IMR-90 (cell line): ENCODE data around the gene HEATR5A. TPM values are rescaled to one million over a fixed set of nuclear protein-coding genes. Genes with fewer than 3 reads are reported as not detected.

Source experiments
- ATAC-seq: fragments of 200-7000 bp; cut with Tn5 transposase; 2 replicates; pipeline ENCODE4 v1.9.1; 2020; ENCODE audit warnings: low read depth, mild to moderate bottlenecking, moderate library complexity
- BruUV-seq: library from RNA; stranded (reverse); fragments of 400-500 nt; replicated peaks from 2 replicates; lab custom pipeline; 2021; lab: Mats Ljungman, UMichigan
- CTCF ChIA-PET: fragments of 300-600 bp; formaldehyde crosslinking; extraction: SDS; loops from one replicate; lab custom pipeline; 2021; ENCODE audit warnings: antibody characterized with exemption; lab: Yijun Ruan, JAX
- POLR2A ChIA-PET: fragments of 300-600 bp; sonication (Branson Sonifier 250); formaldehyde crosslinking; loops from one replicate; lab custom pipeline; 2022; ENCODE audit warnings: antibody characterized with exemption; ENCODE audit not compliant: unreplicated experiment; lab: Charles Lee
- DNase-seq: peaks from one replicate; pipeline ENCODE4 v3.0.0; 2013
- H2AFZ ChIP-seq: replicated peaks from 2 replicates; pipeline ENCODE3; 2013; ENCODE audit warnings: low read length, mild to moderate bottlenecking; ENCODE audit not compliant: poor library complexity
- H2AK5ac ChIP-seq: 2 replicates; pipeline ENCODE4 v1.6.1; 2013; ENCODE audit warnings: low read depth, low read length, inconsistent platforms
- H2AK9ac ChIP-seq: replicated peaks from 2 replicates; pipeline ENCODE3; 2013; ENCODE audit warnings: mild to moderate bottlenecking, low read depth, low read length, moderate library complexity; ENCODE audit not compliant: poor library complexity
- H2BK120ac ChIP-seq: 2 replicates; pipeline ENCODE4 v1.6.1; 2013; ENCODE audit warnings: low read depth, low read length, inconsistent platforms
- H2BK15ac ChIP-seq: 3 replicates; pipeline ENCODE4 v1.6.1; 2013; ENCODE audit warnings: low read depth, low read length, inconsistent platforms
- H2BK20ac ChIP-seq: 2 replicates; pipeline ENCODE4 v1.6.1; 2013; ENCODE audit warnings: low read depth, mild to moderate bottlenecking, inconsistent platforms, low read length, moderate library complexity
- H2BK5ac ChIP-seq: 2 replicates; pipeline ENCODE4 v1.6.1; 2013; ENCODE audit warnings: mild to moderate bottlenecking, low read depth, low read length, inconsistent platforms; ENCODE audit not compliant: poor library complexity, severe bottlenecking
- H3K14ac ChIP-seq: replicated peaks from 2 replicates; pipeline ENCODE4 v1.6.1; 2013; ENCODE audit warnings: low read depth, low read length, inconsistent platforms
- H3K18ac ChIP-seq: 2 replicates; pipeline ENCODE4 v1.6.1; 2013; ENCODE audit warnings: low read depth, low read length, control low read depth
- H3K23ac ChIP-seq: 2 replicates; pipeline ENCODE4 v1.6.1; 2013; ENCODE audit warnings: low read depth, low read length, inconsistent platforms
- H3K27ac ChIP-seq: 2 replicates; pipeline ENCODE4 v1.5.1; 2013; ENCODE audit warnings: mild to moderate bottlenecking, control low read depth, low read length; ENCODE audit not compliant: insufficient read depth
- H3K27me3 ChIP-seq: 2 replicates; pipeline ENCODE4 v1.6.1; 2013; ENCODE audit warnings: low read length; ENCODE audit not compliant: control insufficient read depth, insufficient read depth
- H3K36me3 ChIP-seq: 2 replicates; pipeline ENCODE4 v1.6.1; 2013; ENCODE audit warnings: low read length, mixed read lengths; ENCODE audit not compliant: control insufficient read depth, insufficient read depth
- H3K4ac ChIP-seq: 2 replicates; pipeline ENCODE4 v1.6.1; 2013; ENCODE audit warnings: low read depth, low read length, inconsistent platforms
- H3K4me1 ChIP-seq: 2 replicates; pipeline ENCODE4 v1.6.1; 2013; ENCODE audit warnings: low read length, mixed read lengths; ENCODE audit not compliant: control insufficient read depth, insufficient read depth
- H3K4me2 ChIP-seq: 2 replicates; pipeline ENCODE4 v1.6.1; 2013; ENCODE audit warnings: low read depth, mild to moderate bottlenecking, control low read depth, low read length, moderate library complexity
- H3K4me3 ChIP-seq: 2 replicates; pipeline ENCODE4 v1.5.1; 2013; ENCODE audit warnings: low read depth, mild to moderate bottlenecking, control low read depth, low read length, moderate library complexity; ENCODE audit not compliant: insufficient read depth
- H3K56ac ChIP-seq: 2 replicates; pipeline ENCODE4 v1.6.1; 2013; ENCODE audit warnings: low read length, inconsistent platforms; ENCODE audit not compliant: insufficient read depth; ENCODE audit errors: extremely low read depth
- H3K79me1 ChIP-seq, 2 experiments: 2 replicates each; pipeline ENCODE4 v1.6.1; 2013; ENCODE audit warnings: low read length in 2 of 2, inconsistent platforms in 1 of 2, low read depth in 1 of 2
- H3K9ac ChIP-seq: 2 replicates; pipeline ENCODE4 v1.6.1; 2013; ENCODE audit warnings: low read depth, low read length, control low read depth
- H3K9me1 ChIP-seq: 2 replicates; pipeline ENCODE4 v1.6.1; 2013; ENCODE audit warnings: low read length, inconsistent platforms; ENCODE audit not compliant: insufficient read depth
- H3K9me3 ChIP-seq: 2 replicates; pipeline ENCODE4 v1.6.1; 2013; ENCODE audit warnings: low read length; ENCODE audit not compliant: control insufficient read depth, insufficient read depth
- H4K20me1 ChIP-seq: 2 replicates; pipeline ENCODE4 v1.6.1; 2013; ENCODE audit warnings: low read length, inconsistent platforms; ENCODE audit not compliant: insufficient read depth
- H4K5ac ChIP-seq: 2 replicates; pipeline ENCODE4 v1.6.1; 2013; ENCODE audit warnings: mild to moderate bottlenecking, low read depth, low read length, control low read depth
- H4K8ac ChIP-seq, 2 experiments: 2 replicates each; pipeline ENCODE4 v1.6.1; 2013; ENCODE audit warnings: low read depth in 2 of 2, low read length in 2 of 2, control low read depth in 1 of 2, inconsistent platforms in 1 of 2
- H4K91ac ChIP-seq: 2 replicates; pipeline ENCODE4 v1.6.1; 2013; ENCODE audit warnings: low read depth, low read length, inconsistent platforms; ENCODE audit not compliant: insufficient read depth
- MAFK ChIP-seq: IDR thresholded peaks from 2 replicates; pipeline ENCODE4 v1.6.1; 2012; ENCODE audit warnings: low read depth, low read length, improper control_type of control experiment
- WGBS, 2 experiments: methylation state at CpG; one replicate each; pipeline versions ENCODE4 v1.1.5 to v1.1.7; 2013; ENCODE audit warnings: missing lambda C conversion rate in 2 of 2; ENCODE audit not compliant: insufficient read length in 1 of 2; ENCODE audit errors: extremely low coverage in 2 of 2; 5-methylcytosine and 5-hydroxymethylcytosine counted together
- dilution Hi-C: fragments of 300-500 bp; cut with HindIII; formaldehyde crosslinking; loops from one replicate; pipeline ENCODE4 v1.14.3; 2018; ENCODE audit warnings: low sequenced_read_pairs; ENCODE audit not compliant: unreplicated experiment
- in situ Hi-C: fragments of 300-500 bp; cut with MboI; formaldehyde crosslinking; loops from 3 replicates; pipeline ENCODE4 v1.14.3; 2019; ENCODE audit warnings: low sequenced_read_pairs, inconsistent platforms, mixed read lengths
- intact Hi-C: fragments of 100-400 bp; cut with micrococcal nuclease; formaldehyde crosslinking; loops from 2 replicates; pipeline ENCODE4 v1.10.0; 2022
- polyA plus RNA-seq, 3 experiments: library from polyadenylated mRNA; depleted of rRNA; stranded (reverse); fragments of >200 nt; gene quantifications; 2 replicates each; pipeline ENCODE4 v1.2.3, GENCODE V29; 2012; ENCODE audit warnings: low replicate concordance in 1 of 3
- total RNA-seq: library from RNA; depleted of rRNA; stranded (reverse); fragments of >200 nt; gene quantifications from 2 replicates; pipeline ENCODE4 v1.2.3, GENCODE V29; 2012

Gene HEATR5A
- total and polyA plus RNA-seq, 2 of the 4 experiments (the other 2 are of a cell fraction), result 14.0 to 48.9 TPM

GRCh38 chr14:31292937-31293616, 127.3 kb downstream of the HEATR5A start:
- DNase-seq (no peak), ATAC-seq (no peak)
- Histone ChIP-seq H2BK120ac (no peak overlapping the region), H4K20me1 (no peaks in the 10 kb centered on the region), H3K4me2 (no peak overlapping the region), H3K23ac (no peak overlapping the region), H3K4me1 (peaks cover 4% of the 10 kb centered on the region), H3K27me3 (no peaks in the 10 kb centered on the region), H3K9me1 (peaks cover 7% of the 10 kb centered on the region; the same call in 1 of the 2 replicates), H2AFZ (no peak overlapping the region), H2AK9ac (no peak overlapping the region), H3K4me3 (no peak overlapping the region), H3K56ac (no peak overlapping the region), H3K9ac (no peak overlapping the region), H3K4ac (no peak overlapping the region), H4K5ac (no peak overlapping the region), H2BK5ac (no peak overlapping the region), H4K91ac (no peak overlapping the region), H3K18ac (no peak overlapping the region), H2BK20ac (no peak overlapping the region), H2BK15ac (no peak overlapping the region; the same call in 2 of the 3 replicates), H2AK5ac (no peak overlapping the region), H3K79me1 (no peaks in the 10 kb centered on the region; a peak in 1 of 4 replicates), H3K9me3 (no peaks in the 10 kb centered on the region), H3K36me3 (peaks cover 1% of the 10 kb centered on the region; the same call in 1 of the 2 replicates), H4K8ac (no peak overlapping the region), H3K14ac (no peak overlapping the region), H3K27ac (no peak overlapping the region)
- TF ChIP-seq MAFK, result no peak
- in situ Hi-C loops, result no loop called here
- no TSS peak for BruUV-seq
- ChIA-PET CTCF (no interaction called here), POLR2A (no interaction called here)
- intact Hi-C loops, result no loop called here
- WGBS, 2 experiments, result no CpG with 5 or more reads among the region's 3 CpGs
- dilution Hi-C loops, result no loop called here
